GM21447 (cell line): ENCODE data around the gene VKORC1L1.
"Not testable (repeated sequence)": the region's sequence is repeated elsewhere in the genome, so short reads cannot be mapped to it uniquely, and the experiment has no call there.

Source experiments
- ATAC-seq: cut with Tn5 transposase; IDR thresholded peaks from one replicate; pipeline ENCODE4 v1.9.1; 2021; ENCODE audit not compliant: unreplicated experiment

The VKORC1L1 gene

GRCh38 chr7:65931685-65932084 lies 58.8 kb downstream of the VKORC1L1 start:
- ATAC-seq, result no peak

DNA sequence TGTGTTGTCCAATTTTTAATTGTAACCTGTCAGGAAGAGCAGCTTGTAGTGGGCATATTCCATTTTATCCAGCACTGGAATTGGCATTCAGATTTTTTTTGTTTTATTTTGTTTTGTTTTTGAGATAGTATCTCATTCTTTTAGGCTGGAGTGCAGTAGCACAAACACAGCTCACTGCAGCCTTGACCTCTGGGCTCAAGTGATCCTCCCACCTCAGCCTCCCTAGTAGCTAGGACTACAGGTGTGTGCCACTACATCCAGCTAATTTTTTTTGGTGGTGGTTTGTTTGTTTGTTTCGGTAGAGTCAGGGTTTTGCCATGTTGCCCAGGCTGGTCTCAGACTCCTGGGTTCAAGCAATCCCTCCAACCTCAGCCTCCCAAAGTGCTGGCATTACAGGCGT lies 64.4 kb downstream of the VKORC1L1 start:
- ATAC-seq, result no peak

- ATAC-seq, result no peak
Measured at GRCh38 chr7:65938336-65938895, 65.5 kb downstream of the VKORC1L1 start.

DNA sequence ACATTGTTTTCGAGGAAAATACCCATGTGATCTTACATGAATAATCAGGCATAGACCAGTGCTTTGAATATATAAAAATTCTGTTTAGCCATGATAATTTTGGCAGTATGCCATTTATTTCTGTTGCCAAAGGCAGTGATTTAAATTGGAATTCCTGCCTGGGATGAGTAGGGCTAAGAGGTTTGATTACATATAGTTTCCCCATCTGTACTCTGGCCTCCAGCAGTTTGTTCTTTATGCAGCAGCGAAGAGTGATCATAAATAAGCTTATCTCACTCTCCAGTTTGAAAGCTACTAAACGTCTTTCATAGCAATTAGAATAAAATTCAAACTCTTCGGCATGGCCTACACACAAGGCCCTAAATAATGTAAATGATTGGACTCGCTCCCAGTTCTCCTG lies 72.9 kb downstream of the VKORC1L1 start:
- not testable (repeated sequence) for ATAC-seq

DNA sequence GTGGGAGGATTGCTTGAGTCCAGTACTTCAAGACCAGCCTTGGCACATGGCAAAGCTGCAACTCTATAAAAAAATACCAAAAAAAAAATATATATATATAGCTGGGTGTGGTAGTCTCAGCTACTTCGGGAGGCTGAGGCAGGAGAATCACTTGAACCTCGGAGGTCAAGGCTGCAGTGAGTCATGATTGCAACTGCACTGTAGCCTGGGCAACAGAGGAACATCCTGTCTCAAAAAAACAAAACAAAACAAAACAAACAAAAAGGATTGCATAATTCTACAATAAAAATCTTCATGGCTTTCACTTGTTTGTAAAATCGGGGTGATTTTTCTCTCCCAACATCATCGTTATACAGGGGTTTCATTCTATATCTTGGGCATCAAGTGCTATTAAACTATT lies 74.0 kb downstream of the VKORC1L1 start:
- no peak for ATAC-seq

DNA sequence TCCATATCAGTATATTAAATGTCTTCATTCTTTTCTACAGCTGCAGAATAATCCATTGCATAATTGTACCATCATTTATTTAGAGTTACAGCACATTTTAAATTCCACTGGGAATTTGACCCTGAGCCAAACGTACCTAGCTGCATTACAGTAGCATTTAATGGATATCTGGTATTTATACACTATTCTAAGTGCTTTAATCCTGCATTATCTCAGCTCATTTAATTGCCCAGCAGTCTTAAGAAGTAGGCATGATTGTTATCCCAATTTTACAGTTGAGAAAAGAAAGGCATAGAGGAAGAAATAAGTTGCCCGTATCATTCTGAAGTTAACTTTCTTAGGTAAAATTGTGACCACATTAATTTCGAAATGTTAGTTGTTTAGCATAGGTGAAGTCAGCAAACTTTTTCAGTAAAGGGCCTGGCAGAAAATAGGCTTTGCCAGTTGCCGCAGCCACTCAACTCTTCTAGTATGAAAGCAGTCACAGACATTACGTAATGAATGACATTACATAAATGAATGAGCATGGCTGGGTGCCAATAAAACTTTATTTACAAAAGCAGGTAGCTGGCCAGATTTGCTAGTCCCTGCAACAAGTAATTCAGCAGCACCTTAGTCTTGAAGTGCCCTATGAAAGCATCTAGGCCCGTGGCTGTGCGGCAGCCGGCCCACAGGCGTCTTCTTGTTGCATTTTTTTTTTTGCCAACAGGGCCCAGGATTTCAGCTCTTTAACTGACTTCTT lies 79.1 kb downstream of the VKORC1L1 start:
- no peak for ATAC-seq

DNA sequence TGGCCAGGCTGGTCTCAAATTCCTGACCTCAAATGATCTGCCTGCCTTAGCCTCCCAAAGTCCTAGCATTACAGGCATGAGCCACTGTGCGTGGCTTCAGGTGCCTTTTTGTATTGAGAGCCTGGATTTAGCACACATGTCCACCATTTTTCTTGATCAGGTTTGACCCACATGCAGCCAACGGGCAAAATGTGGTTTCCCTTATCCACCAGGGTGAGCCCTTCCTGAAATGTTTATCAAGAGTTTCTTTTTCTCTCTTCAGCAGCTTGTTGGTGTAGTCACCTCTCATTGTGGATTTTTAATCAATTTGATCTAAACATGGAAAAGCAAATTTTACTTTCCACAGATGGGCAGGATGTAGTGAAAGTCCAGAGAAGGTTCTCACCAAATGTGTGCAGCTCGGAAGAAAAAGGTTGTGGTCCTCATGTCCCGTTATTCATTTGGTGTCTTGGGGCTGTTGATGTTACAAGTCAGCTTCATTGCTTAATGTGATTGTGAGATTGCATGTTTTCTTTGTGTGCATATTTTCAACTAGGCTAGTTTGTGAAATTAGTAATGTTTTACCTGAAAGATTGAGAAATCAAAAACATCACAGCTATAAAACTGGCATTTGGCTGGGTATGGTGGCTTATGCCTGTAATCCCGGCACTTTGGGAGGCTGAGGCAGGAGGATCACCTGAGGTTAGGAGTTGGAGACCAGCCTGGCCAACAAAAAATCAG lies 80.3 kb downstream of the VKORC1L1 start:
- ATAC-seq, result no peak

DNA sequence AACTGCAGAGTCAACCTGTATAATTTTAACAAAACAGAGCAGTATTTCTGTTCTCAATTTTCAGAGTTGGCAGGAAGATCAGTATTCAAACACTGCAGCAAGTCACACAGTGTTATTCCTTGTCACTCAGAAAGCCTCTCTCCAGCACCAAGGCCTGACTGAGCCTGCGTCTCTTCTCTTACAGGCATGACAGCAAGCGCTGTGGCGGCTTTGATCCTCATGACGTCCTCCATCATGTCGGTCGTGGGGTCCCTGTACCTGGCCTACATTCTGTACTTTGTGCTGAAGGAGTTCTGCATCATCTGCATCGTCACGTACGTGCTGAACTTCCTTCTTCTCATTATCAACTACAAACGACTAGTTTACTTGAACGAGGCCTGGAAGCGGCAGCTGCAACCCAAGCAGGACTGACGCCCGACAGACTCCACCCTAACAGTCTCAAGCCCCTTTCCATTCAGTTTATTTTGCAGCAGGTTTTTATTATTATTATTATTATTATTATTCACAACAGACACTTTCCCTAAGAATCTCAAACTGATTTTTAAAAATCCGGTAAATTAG lies 81.1 kb downstream of the VKORC1L1 start:
- no peak for ATAC-seq

DNA sequence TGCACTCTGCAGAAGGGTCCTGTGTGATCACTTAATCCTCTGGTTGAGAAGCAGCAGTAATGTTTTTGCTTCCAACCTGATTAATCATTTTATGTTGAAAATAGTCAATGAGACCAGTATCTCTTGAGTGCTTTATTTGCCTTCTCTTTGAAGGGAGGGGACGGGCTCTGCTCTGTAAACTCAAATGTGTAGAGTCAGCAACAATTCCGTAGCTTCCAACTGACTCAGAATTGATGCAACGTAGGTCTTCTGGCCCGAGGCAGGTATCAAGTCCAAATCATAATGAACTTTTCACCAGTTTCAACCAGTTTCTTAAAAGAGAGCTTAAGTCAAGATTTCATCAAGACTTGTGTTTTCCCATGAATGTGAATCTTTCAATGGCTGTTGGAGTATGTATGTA lies 82.8 kb downstream of the VKORC1L1 start:
- ATAC-seq, result no peak

DNA sequence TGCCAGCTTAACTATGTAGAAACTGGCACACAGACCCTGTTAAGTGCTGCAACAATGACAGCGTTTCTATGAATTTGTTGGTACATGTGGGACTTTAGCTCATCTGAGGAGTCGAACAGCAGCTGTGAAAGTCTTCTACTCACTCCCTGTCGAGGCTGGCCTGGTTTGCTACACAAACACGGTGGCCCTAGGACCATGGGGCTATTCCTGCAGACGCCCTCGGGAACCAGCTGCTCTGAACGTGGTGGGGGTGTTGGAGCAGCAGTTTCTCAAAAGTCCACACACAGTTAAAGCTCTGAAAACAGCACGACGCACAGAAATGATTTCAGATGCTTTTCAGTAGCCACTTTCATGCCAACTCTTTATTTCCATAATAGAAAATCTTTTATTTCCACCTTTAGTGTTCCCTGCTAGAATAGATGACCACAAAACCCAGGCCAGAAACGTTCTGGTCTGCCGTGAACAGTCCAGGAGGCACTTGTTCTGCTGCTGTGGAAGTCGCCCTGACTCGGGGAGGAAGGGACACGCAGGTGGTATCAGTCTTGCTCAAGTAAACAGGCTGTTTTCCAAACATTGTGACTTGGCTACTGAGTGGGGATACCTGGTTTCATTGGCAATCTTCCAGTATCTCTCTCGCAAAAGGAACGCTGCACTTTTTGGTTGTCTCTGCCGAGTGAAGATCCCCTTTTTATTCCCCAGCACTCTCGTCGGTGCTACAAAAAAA lies 87.6 kb downstream of the VKORC1L1 start:
- no peak for ATAC-seq

GRCh38 chr7:65962033-65962432 lies 89.2 kb downstream of the VKORC1L1 start:
- ATAC-seq, result no peak

GRCh38 chr7:65964671-65965070 lies 91.8 kb downstream of the VKORC1L1 start:
- not testable (repeated sequence) for ATAC-seq

DNA sequence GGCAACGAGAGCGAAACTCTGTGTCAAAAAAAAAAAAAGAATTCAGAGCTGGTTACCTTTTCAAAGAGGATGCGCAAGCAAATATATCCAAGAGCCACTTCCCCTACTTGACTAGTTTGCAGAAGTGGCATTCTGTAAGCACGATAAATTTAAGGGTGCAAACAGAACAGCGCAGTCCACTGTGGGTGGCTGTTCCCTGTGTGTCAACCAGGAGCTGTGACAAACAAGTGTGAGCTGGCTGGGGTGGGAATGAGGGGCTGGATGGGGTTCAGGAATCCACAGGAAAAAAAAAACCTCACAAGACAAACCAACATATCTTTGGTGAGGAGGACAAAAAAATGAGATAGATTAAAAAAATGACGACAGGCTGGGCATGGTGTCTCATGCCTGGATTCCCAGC lies 93.3 kb downstream of the VKORC1L1 start:
- ATAC-seq, result no peak

GRCh38 chr7:65967361-65968155 lies 94.7 kb downstream of the VKORC1L1 start:
- no peak for ATAC-seq

DNA sequence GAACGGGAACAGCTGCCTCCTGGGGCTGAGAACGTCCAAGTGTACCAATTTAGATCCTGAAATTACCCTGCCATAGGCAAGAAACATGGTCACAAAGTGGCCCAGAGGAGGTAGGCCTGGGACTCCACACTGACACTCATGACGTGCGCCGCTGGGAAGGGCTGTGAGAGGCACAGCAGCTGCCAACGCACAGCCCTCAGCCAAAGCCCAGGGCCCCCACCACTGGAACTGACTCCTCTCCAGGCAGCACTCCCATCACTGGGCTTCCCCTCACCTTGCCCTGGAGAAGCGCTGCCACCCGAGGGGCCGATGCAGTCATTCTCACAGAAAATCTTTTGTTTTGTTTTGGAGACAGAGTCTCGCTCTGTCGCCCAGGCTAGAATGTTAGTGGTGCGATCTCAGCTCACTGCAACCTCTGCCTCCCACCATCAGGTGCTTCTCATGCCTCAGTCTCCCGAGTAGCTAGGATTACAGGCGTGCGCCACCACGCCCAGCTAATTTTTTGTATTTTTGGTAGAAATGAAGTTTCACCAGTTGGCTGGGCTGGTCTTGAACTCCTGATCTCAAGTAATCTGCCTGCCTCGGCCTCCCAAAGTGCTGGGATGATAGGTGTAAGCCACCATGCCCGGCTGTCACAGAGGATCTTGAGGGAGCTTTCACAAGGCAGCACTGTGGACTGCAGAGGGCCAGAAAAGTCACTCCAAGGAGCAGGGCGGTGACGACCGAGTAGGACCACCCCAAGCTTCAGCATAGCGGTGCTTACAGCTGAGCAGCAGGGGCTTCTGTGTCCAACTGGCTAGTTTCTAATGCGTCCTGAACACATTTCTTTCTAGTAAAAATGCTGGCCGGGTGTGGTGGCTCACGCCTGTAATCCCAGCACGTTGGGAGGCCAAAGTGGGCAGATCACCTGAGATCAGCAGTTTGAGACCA lies 95.6 kb downstream of the VKORC1L1 start:
- no peak for ATAC-seq

DNA sequence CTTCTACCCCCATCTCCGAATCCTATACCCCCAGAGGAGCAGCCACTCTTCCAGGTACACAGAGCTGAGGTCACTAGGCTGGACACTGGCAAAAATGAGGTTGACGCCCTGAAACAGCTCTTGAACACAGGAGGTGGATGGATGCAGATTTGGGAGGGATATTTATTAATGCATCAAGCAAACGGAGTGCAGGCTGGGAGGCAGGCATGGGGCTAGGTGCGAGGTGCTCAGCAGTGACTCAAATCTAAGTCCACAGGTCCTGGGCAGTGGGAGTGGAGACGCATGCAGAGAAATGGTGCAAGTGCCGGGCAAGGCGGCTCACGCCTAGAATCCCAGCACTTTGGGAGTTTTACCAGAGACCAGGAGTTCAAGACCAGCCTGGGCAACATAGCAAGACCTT lies 98.1 kb downstream of the VKORC1L1 start:
- ATAC-seq, result no peak

DNA sequence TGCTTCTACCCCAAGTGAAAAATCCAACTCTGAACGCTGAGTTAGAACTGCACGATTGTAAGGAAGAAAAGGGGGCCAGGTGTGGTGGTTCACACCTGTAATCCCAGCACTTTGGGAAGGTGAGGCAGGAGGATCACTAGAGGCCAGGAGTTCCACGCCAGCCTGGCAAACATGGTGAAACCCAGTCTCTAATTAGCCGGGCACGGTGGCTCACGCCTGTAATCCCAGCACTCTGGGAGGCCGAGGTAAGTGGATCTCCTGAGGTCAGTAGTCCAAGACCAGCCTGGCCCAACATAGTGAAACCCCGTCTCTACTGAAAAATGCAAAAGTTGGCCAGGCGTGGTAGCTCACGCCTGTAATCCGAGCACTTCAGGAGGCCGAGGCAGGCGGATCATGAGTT lies 100.1 kb downstream of the VKORC1L1 start:
- no peak for ATAC-seq

DNA sequence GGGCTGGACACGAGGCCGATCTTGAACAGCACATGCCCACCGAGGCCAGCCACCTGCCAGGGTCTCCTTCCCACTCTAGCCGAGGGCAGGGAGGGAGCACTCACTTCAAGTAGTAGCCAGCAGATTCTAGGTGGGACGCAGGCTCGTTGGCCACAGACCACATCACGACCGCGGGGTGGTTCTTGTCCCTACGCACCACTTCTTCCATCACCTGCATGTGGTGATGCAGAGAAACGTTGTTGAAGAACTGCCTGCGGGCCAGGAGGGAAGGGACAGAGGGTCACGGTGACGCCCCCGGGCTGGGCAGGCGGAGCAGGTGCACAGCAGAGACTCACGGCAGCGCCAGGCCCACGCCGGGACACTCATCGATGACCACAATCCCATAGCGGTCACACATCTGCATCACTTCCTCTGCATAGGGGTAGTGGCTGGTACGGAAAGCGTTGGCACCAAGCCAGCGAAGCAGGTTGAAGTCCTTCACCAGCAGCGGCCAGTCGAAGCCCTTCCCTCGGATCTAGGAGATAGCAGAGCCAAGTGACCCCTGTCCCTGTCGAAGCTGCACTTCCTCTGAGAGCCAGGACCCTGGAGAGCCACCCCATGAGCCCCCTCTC lies 101.4 kb downstream of the VKORC1L1 start:
- ATAC-seq, result no peak

DNA sequence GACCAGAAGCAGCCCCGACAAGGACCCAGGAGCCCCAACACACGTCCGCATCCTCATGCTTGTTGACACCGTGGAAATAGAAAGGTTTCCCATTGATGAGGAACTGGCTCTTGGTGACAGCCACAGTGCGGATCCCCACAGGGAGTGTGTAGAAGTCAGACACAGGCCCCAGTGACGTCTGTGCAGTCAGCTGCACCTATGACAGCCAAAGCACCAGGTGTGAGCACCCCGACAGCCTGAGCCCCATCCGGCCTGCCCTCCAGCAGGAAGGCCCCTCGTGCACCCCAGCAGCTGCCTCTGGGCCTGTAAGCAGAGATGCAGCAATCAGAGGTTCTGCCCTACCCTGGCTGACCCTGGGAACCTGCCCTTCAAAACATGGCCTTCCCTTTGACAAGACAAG lies 102.0 kb downstream of the VKORC1L1 start:
- no peak for ATAC-seq
